ENCODE data around the gene EXT2. TPM values are rescaled to one million over a fixed set of nuclear protein-coding genes. Genes with fewer than 3 reads are reported as not detected.

EXT2 gene
- total RNA-seq, 2 donors from 2014 or later, result 41.6 to 45.7 TPM

- ATAC-seq (no peak), DNase-seq (ENCODE audit: low spot score) (no peak)
- H3K36me3 Mint-ChIP-seq, result peaks cover 25% of the 10 kb centered on the region
- no peaks in the 10 kb centered on the region for H3K27me3 Mint-ChIP-seq
- H3K4me1 Mint-ChIP-seq (ENCODE audit: low read depth in 2 of 2), result peaks cover 0 to 9% of the 10 kb centered on the region in 2 donors
- no peaks in the 10 kb centered on the region for H3K9me3 Mint-ChIP-seq
- H3K4me3 Mint-ChIP-seq, result no peak overlapping the region
- no peak overlapping the region for H3K27ac Mint-ChIP-seq
Measured at GRCh38 chr11:44147751-44148150, 52.3 kb downstream of the EXT2 start.

GRCh38 chr11:44149651-44150050 lies 54.2 kb downstream of the EXT2 start:
- Mint-ChIP-seq H3K4me1 (ENCODE audit: low read depth in 2 of 2) (peaks cover 0 to 10% of the 10 kb centered on the region in 2 donors), H3K4me3 (no peak overlapping the region), H3K9me3 (no peaks in the 10 kb centered on the region), H3K27ac (no peak overlapping the region), H3K36me3 (peaks cover 33% of the 10 kb centered on the region), H3K27me3 (no peaks in the 10 kb centered on the region)
- ATAC-seq (no peak), DNase-seq (ENCODE audit: low spot score) (no peak)

GRCh38 chr11:44150401-44150800 lies 54.9 kb downstream of the EXT2 start:
- Mint-ChIP-seq H3K27me3 (no peaks in the 10 kb centered on the region), H3K27ac (no peak overlapping the region), H3K4me3 (no peak overlapping the region), H3K4me1 (ENCODE audit: low read depth in 2 of 2) (peaks cover 0 to 15% of the 10 kb centered on the region in 2 donors), H3K9me3 (no peaks in the 10 kb centered on the region), H3K36me3 (peaks cover 33% of the 10 kb centered on the region)
- ATAC-seq (no peak), DNase-seq (ENCODE audit: low spot score) (no peak)

GRCh38 chr11:44157019-44157418 lies 61.5 kb downstream of the EXT2 start:
- no peak for DNase-seq (ENCODE audit: low spot score)
- Mint-ChIP-seq H3K27ac (no peak overlapping the region), H3K9me3 (no peaks in the 10 kb centered on the region), H3K4me1 (ENCODE audit: low read depth in 2 of 2) (peaks cover 25% of the 10 kb centered on the region in 2 donors), H3K4me3 (no peak overlapping the region), H3K36me3 (peaks cover 34% of the 10 kb centered on the region), H3K27me3 (no peaks in the 10 kb centered on the region)
- no peak for ATAC-seq

GRCh38 chr11:44158384-44158783 lies 62.9 kb downstream of the EXT2 start:
- Mint-ChIP-seq H3K36me3 (peaks cover 26% of the 10 kb centered on the region), H3K4me3 (no peak overlapping the region), H3K27ac (peak overlapping the region in 1 of 2 donors; percentile 59), H3K27me3 (no peaks in the 10 kb centered on the region), H3K4me1 (ENCODE audit: low read depth in 2 of 2) (peaks cover 22 to 25% of the 10 kb centered on the region in 2 donors), H3K9me3 (no peaks in the 10 kb centered on the region)
- no peak for DNase-seq (ENCODE audit: low spot score)
- ATAC-seq, result no peak

GRCh38 chr11:44159848-44160721 lies 64.6 kb downstream of the EXT2 start:
- peaks cover 21% of the 10 kb centered on the region for H3K36me3 Mint-ChIP-seq
- DNase-seq (ENCODE audit: low spot score), result no peak
- no peak overlapping the region for H3K4me3 Mint-ChIP-seq
- H3K27me3 Mint-ChIP-seq, result no peaks in the 10 kb centered on the region
- ATAC-seq, result no peak
- peaks cover 20 to 25% of the 10 kb centered on the region in 2 donors for H3K4me1 Mint-ChIP-seq (ENCODE audit: low read depth in 2 of 2)
- no peaks in the 10 kb centered on the region for H3K9me3 Mint-ChIP-seq
- peak overlapping the region in 1 of 2 donors; percentile 59 for H3K27ac Mint-ChIP-seq

- H3K9me3 Mint-ChIP-seq, result no peaks in the 10 kb centered on the region
- H3K27ac Mint-ChIP-seq, result no peak overlapping the region
- no peak overlapping the region for H3K4me3 Mint-ChIP-seq
- peaks cover 10% of the 10 kb centered on the region for H3K36me3 Mint-ChIP-seq
- DNase-seq (ENCODE audit: low spot score) (no peak), ATAC-seq (no peak)
- no peaks in the 10 kb centered on the region for H3K27me3 Mint-ChIP-seq
- H3K4me1 Mint-ChIP-seq (ENCODE audit: low read depth in 2 of 2), result peaks cover 16 to 17% of the 10 kb centered on the region in 2 donors
Measured at GRCh38 chr11:44162004-44162403, 66.5 kb downstream of the EXT2 start.

GRCh38 chr11:44162662-44163061 lies 67.2 kb downstream of the EXT2 start:
- Mint-ChIP-seq H3K4me3 (no peak overlapping the region), H3K27me3 (no peaks in the 10 kb centered on the region), H3K27ac (no peak overlapping the region), H3K9me3 (no peaks in the 10 kb centered on the region), H3K4me1 (ENCODE audit: low read depth in 2 of 2) (peaks cover 16 to 17% of the 10 kb centered on the region in 2 donors), H3K36me3 (peaks cover 10% of the 10 kb centered on the region)
- DNase-seq (ENCODE audit: low spot score) (no peak), ATAC-seq (no peak)

GRCh38 chr11:44165432-44165831 lies 70.0 kb downstream of the EXT2 start:
- no peak overlapping the region for H3K4me3 Mint-ChIP-seq
- H3K27me3 Mint-ChIP-seq, result no peaks in the 10 kb centered on the region
- H3K27ac Mint-ChIP-seq, result no peak overlapping the region
- DNase-seq (ENCODE audit: low spot score) (no peak), ATAC-seq (no peak)
- no peaks in the 10 kb centered on the region for H3K9me3 Mint-ChIP-seq
- no peaks in the 10 kb centered on the region for H3K36me3 Mint-ChIP-seq
- peaks cover 1 to 4% of the 10 kb centered on the region in 2 donors for H3K4me1 Mint-ChIP-seq (ENCODE audit: low read depth in 2 of 2)

- no peak overlapping the region for H3K27ac Mint-ChIP-seq
Measured at GRCh38 chr11:44167046-44167445, 71.6 kb downstream of the EXT2 start.

GRCh38 chr11:44171518-44171917 lies 76.0 kb downstream of the EXT2 start:
- H3K9me3 Mint-ChIP-seq, result no peaks in the 10 kb centered on the region
- H3K4me3 Mint-ChIP-seq, result no peak overlapping the region
- H3K36me3 Mint-ChIP-seq, result no peaks in the 10 kb centered on the region
- peaks cover 0 to 12% of the 10 kb centered on the region in 2 donors for H3K4me1 Mint-ChIP-seq (ENCODE audit: low read depth in 2 of 2)
- H3K27me3 Mint-ChIP-seq, result no peaks in the 10 kb centered on the region
- DNase-seq (ENCODE audit: low spot score) (no peak), ATAC-seq (no peak)
- no peak overlapping the region for H3K27ac Mint-ChIP-seq

More at GRCh38 chr11:44167046-44167445, 71.6 kb downstream of the EXT2 start:
- ATAC-seq (no peak), DNase-seq (ENCODE audit: low spot score) (no peak)
- Mint-ChIP-seq H3K4me3 (no peak overlapping the region), H3K9me3 (no peaks in the 10 kb centered on the region), H3K27me3 (no peaks in the 10 kb centered on the region), H3K4me1 (ENCODE audit: low read depth in 2 of 2) (peaks cover 0 to 2% of the 10 kb centered on the region in 2 donors), H3K36me3 (no peaks in the 10 kb centered on the region)

- Mint-ChIP-seq H3K27ac (no peak overlapping the region), H3K9me3 (no peaks in the 10 kb centered on the region), H3K27me3 (no peaks in the 10 kb centered on the region), H3K4me3 (no peak overlapping the region), H3K4me1 (ENCODE audit: low read depth in 2 of 2) (peaks cover 0 to 12% of the 10 kb centered on the region in 2 donors), H3K36me3 (no peaks in the 10 kb centered on the region)
- DNase-seq (ENCODE audit: low spot score), result no peak
- no peak for ATAC-seq
Measured at GRCh38 chr11:44172966-44173365, 77.5 kb downstream of the EXT2 start.

GRCh38 chr11:44174842-44175241 lies 79.4 kb downstream of the EXT2 start:
- DNase-seq (ENCODE audit: low spot score), result no peak
- no peaks in the 10 kb centered on the region for H3K9me3 Mint-ChIP-seq
- H3K36me3 Mint-ChIP-seq, result no peaks in the 10 kb centered on the region
- no peak overlapping the region for H3K4me3 Mint-ChIP-seq
- no peak for ATAC-seq
- no peaks in the 10 kb centered on the region for H3K27me3 Mint-ChIP-seq
- H3K27ac Mint-ChIP-seq, result no peak overlapping the region
- peaks cover 0 to 14% of the 10 kb centered on the region in 2 donors for H3K4me1 Mint-ChIP-seq (ENCODE audit: low read depth in 2 of 2)

GRCh38 chr11:44176546-44177213 lies 81.2 kb downstream of the EXT2 start:
- H3K4me1 Mint-ChIP-seq (ENCODE audit: low read depth in 2 of 2), result peaks cover 0 to 17% of the 10 kb centered on the region in 2 donors
- no peak overlapping the region for H3K27ac Mint-ChIP-seq
- no peaks in the 10 kb centered on the region for H3K9me3 Mint-ChIP-seq
- no peaks in the 10 kb centered on the region for H3K36me3 Mint-ChIP-seq
- H3K27me3 Mint-ChIP-seq, result no peaks in the 10 kb centered on the region
- DNase-seq (ENCODE audit: low spot score) (no peak), ATAC-seq (no peak)
- no peak overlapping the region for H3K4me3 Mint-ChIP-seq

Measured in natural killer cell treated with Interleukin-12 subunit alpha and Interleukin-12 subunit beta and Interleukin-15 and Interleukin-18, amount 100 ng/mL, for 72 hours (primary cell).